ENCODE measurements around the gene PTTG1IP.

Gene PTTG1IP

DNA sequence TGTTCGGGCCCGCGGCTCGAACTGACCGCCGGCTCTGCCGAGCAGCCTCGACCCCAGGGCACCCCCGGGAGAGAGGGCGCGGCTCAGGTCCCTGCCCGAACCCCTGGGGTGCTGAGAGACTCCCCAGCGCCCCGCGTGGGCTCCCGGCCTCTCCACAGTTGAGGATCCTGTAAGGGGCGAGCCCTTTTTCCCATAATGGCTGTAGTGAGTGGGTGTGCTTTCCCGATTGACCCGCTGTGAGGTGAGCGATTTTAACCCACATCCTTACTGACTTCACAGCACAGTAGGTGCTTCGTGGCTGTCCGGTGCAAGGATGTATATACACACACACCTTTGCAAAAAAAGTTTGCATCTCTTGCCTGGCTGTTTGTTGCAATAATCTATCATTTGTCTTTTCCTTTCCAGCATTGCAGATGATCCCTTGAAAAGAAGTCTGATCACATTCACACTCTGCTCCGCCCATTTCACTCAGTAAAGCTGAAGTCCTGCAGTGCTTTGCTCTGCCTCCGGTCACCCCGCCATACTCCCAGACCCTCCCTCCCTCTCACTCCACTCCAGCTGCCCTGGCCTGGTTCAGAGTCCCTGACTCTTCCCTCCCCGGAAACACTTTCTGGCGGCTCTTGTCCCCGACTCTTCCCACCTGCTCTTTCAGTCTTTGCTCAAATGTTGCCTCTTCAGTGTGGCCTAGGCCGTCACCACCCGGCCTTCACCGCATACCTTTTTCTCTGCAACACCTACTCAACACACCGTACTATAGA, 70.9 kb downstream of the PTTG1IP start:
- Histone ChIP-seq H3K27me3 (ENCODE audit: control insufficient read depth in 1 of 2, insufficient read depth in 2 of 2, low read length in 2 of 2) (no peaks in the 10 kb centered on the region), H3K36me3 (ENCODE audit: control insufficient read depth in 2 of 2, insufficient read depth in 2 of 2, low read length in 2 of 2) (peaks cover 20 to 22% of the 10 kb centered on the region in 2 donors), H3K9me3 (ENCODE audit: control insufficient read depth in 2 of 2, low read length in 2 of 2) (no peaks in the 10 kb centered on the region), H3K4me3 (ENCODE audit: low read length in 2 of 2) (peak overlapping the region; percentile 61 to 92), H3K9ac (ENCODE audit: low read length in 2 of 2) (peak overlapping the region; percentile 47 to 63), H3K27ac (ENCODE audit: low read length) (no peak overlapping the region), H3K4me1 (ENCODE audit: control insufficient read depth, insufficient read depth, low read length) (peaks cover 27% of the 10 kb centered on the region)

DNA sequence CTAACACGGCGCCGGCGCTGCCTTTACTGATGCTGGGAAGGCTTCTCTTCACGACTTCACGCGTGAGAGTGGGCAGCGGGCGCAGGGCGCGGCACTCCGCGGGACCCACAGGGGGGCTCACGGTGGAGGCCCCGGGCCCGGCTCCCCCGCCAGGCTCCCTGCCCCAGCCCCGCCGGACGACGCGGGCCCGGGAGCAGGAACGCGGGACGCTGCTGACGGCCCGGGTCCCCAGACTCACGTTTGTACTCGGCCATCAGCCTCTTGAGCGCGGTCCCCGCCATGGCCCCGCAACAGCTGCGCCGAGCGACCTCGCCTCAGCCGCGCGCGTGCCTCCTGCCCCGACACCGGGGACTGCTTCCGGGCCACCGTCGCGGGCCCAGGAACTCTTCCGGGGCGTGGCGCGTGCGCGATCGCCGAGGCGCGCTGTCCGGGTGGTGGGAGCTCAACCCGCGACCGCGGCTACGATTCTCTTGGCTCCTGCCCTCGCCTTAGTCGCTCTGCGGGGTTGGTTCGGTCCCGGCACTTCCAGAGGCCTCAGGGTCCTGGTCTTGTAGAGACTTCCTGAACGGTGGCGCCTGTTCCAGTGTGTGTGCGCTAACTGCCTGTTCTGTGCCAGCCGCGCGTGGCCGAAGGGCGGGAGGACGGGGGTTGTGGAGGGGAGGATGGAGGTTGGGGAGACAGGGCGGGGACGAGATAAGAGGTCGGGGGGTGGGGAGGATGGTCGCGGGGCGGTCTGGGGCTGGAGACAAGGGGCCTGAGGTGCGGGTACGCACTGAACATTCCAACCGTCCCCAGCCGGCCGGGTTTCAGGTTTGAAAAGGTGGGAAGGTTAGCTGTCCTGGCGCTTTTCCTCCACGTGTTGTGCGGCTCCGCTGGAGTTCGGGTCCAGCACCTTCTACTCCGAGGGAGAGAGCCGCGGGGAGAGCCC, 71.8 kb downstream of the PTTG1IP start, which contains the start of gene UBE2G2:
UBE2G2 (minus strand) TSS at position 353 of the 928 bp plus-strand sequence; CDS start at position 281, 72 bp downstream.
- Histone ChIP-seq H3K4me1 (ENCODE audit: control insufficient read depth, insufficient read depth, low read length) (peaks cover 27% of the 10 kb centered on the region), H3K27ac (ENCODE audit: low read length) (peak within 1 kb of the TSS; percentile 64), H3K9me3 (ENCODE audit: control insufficient read depth in 2 of 2, low read length in 2 of 2) (no peaks in the 10 kb centered on the region), H3K27me3 (ENCODE audit: control insufficient read depth in 1 of 2, insufficient read depth in 2 of 2, low read length in 2 of 2) (no peaks in the 10 kb centered on the region), H3K4me3 (ENCODE audit: low read length in 2 of 2) (peak within 1 kb of the TSS; percentile 61 to 92), H3K9ac (ENCODE audit: low read length in 2 of 2) (peak within 1 kb of the TSS; percentile 63 to 85), H3K36me3 (ENCODE audit: control insufficient read depth in 2 of 2, insufficient read depth in 2 of 2, low read length in 2 of 2) (peaks cover 16 to 18% of the 10 kb centered on the region in 2 donors)

DNA sequence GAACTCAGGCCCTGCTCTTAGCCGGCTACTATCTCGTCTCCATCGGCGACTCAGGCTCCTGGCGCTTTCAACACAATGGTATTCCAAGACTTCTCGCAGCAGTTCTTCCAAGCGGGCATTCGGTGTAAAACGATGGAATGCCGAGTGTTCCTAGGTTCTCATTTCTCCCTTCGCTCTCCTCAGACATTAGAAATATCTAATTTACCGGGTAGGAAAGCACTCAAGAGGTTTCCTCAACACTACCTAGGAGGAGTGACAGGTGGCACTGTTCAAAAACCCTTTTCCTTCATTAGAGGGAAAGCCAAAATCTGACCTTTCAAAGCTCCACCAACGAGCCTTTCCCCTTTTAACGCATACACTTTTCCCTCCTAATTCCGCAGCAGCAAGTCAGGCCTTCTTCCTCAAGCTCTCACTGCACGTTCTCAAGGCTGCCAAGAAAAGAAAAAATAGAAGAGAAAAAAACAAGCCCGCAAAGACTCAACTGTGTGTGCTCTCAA, 72.5 kb downstream of the PTTG1IP start:
- H3K27ac ChIP-seq (ENCODE audit: low read length), result peak overlapping the region; percentile 31
- peak overlapping the region; percentile 61 to 92 for H3K4me3 ChIP-seq (ENCODE audit: low read length in 2 of 2)
- peak overlapping the region; percentile 37 to 63 for H3K9ac ChIP-seq (ENCODE audit: low read length in 2 of 2)
- H3K36me3 ChIP-seq (ENCODE audit: control insufficient read depth in 2 of 2, insufficient read depth in 2 of 2, low read length in 2 of 2), result peaks cover 11 to 14% of the 10 kb centered on the region in 2 donors
- H3K9me3 ChIP-seq (ENCODE audit: control insufficient read depth in 2 of 2, low read length in 2 of 2), result no peaks in the 10 kb centered on the region
- H3K4me1 ChIP-seq (ENCODE audit: control insufficient read depth, insufficient read depth, low read length), result peaks cover 27% of the 10 kb centered on the region
- no peaks in the 10 kb centered on the region for H3K27me3 ChIP-seq (ENCODE audit: control insufficient read depth in 1 of 2, insufficient read depth in 2 of 2, low read length in 2 of 2)

DNA sequence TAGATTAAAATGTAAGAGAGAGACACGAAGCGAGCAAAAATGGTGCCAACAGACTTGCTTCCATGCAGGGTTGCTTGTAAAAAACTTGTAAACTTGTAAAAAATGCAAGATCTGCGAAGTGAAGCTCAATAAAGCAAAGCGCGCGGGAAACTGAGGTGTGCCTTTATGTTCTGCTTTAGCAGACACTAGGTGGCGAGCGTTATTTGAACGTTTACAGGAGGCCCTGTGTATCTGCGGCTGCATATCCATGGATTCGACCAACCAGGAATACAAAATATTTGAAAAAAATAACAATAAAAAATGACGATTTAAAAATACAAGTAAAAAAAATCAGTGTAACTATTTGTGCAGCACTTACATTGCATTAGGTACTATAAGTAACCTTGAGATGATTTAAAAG, 73.4 kb downstream of the PTTG1IP start:
- Histone ChIP-seq H3K36me3 (ENCODE audit: control insufficient read depth in 2 of 2, insufficient read depth in 2 of 2, low read length in 2 of 2) (peaks cover 5 to 8% of the 10 kb centered on the region in 2 donors), H3K9me3 (ENCODE audit: control insufficient read depth in 2 of 2, low read length in 2 of 2) (no peaks in the 10 kb centered on the region), H3K4me1 (ENCODE audit: control insufficient read depth, insufficient read depth, low read length) (peaks cover 27% of the 10 kb centered on the region), H3K9ac (ENCODE audit: low read length in 2 of 2) (no peak overlapping the region), H3K27ac (ENCODE audit: low read length) (no peak overlapping the region), H3K4me3 (ENCODE audit: low read length in 2 of 2) (peak overlapping the region in 1 of 2 donors; percentile 92), H3K27me3 (ENCODE audit: control insufficient read depth in 1 of 2, insufficient read depth in 2 of 2, low read length in 2 of 2) (no peaks in the 10 kb centered on the region)

DNA sequence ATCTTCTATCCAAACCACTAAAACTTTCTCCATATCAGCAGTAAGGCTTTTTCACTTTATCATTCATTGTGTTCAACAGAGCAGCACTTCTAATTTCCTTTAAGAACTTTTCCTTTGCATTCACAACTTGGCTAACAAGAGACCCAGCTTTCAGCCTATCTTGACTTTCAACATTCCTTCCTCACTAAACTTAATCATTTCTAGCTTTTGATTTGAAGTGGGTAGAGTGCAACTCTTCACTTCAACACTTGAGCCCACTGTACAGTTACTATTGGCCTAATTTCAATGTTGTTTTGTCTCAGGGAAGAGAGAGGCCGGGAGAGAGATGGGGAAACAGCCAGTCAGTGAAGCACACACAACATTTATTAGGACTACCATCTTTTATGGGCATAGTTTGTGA, 73.8 kb downstream of the PTTG1IP start:
- Histone ChIP-seq H3K4me3 (ENCODE audit: low read length in 2 of 2) (peak overlapping the region in 1 of 2 donors; percentile 92), H3K27ac (ENCODE audit: low read length) (no peak overlapping the region)

More for the DNA sequence above, 73.8 kb downstream of the PTTG1IP start:
- peaks cover 27% of the 10 kb centered on the region for H3K4me1 ChIP-seq (ENCODE audit: control insufficient read depth, insufficient read depth, low read length)
- H3K36me3 ChIP-seq (ENCODE audit: control insufficient read depth in 2 of 2, insufficient read depth in 2 of 2, low read length in 2 of 2), result peaks cover under 1 to 4% of the 10 kb centered on the region in 2 donors
- no peaks in the 10 kb centered on the region for H3K27me3 ChIP-seq (ENCODE audit: control insufficient read depth in 1 of 2, insufficient read depth in 2 of 2, low read length in 2 of 2)
- H3K9ac ChIP-seq (ENCODE audit: low read length in 2 of 2), result no peak overlapping the region
- H3K9me3 ChIP-seq (ENCODE audit: control insufficient read depth in 2 of 2, low read length in 2 of 2), result no peaks in the 10 kb centered on the region
